Stimulated activated CD4-positive, alpha-beta T cell treated with anti-CD3 and anti-CD28 coated beads, Interleukin-1b, Interleukin-23, amount 100 ng/mL, for 48 hours (primary cell): ENCODE measurements around the gene IP6K3.
A peak's percentile ranks its signal among the peaks of the same experiment; 100 is the strongest.

Experiments used
- DNase-seq: peaks from one replicate; pipeline ENCODE4 v3.0.0-alpha.2; 2020

The IP6K3 gene

GRCh38 chr6:33720998-33721397 lies 25.7 kb downstream of the IP6K3 start:
- no peak for DNase-seq

- DNase-seq, result no peak
Measured at GRCh38 chr6:33719326-33719987, 27.2 kb downstream of the IP6K3 start.

GRCh38 chr6:33718713-33719112 lies 28.0 kb downstream of the IP6K3 start:
- DNase-seq, result no peak

- no peak for DNase-seq
Measured at GRCh38 chr6:33717934-33718455, 28.7 kb downstream of the IP6K3 start.

- no peak for DNase-seq
Measured at GRCh38 chr6:33716890-33717632, 29.6 kb downstream of the IP6K3 start.

- DNase-seq, result no peak
Measured at GRCh38 chr6:33716379-33716778, 30.3 kb downstream of the IP6K3 start.

- DNase-seq, result no peak
Measured at GRCh38 chr6:33714385-33715040, 32.2 kb downstream of the IP6K3 start.

- DNase-seq, result no peak
Measured at GRCh38 chr6:33713786-33714185, 32.9 kb downstream of the IP6K3 start.

- DNase-seq, result no peak
Measured at GRCh38 chr6:33712914-33713313, 33.8 kb downstream of the IP6K3 start.

- peak; percentile 98 for DNase-seq
Measured at GRCh38 chr6:33711140-33712129, 35.3 kb downstream of the IP6K3 start, which contains the start of gene UQCC2. Gene UQCC2, minus strand, starts transcription at chr6:33711700. Its CDS starts 14 bp downstream, at chr6:33711686.

- no peak for DNase-seq
Measured at GRCh38 chr6:33710296-33711121, 36.2 kb downstream of the IP6K3 start.

GRCh38 chr6:33709605-33710295 lies 37.0 kb downstream of the IP6K3 start:
- no peak for DNase-seq

- DNase-seq, result no peak
Measured at GRCh38 chr6:33708516-33709204, 38.0 kb downstream of the IP6K3 start.

GRCh38 chr6:33707771-33708170 lies 38.9 kb downstream of the IP6K3 start:
- DNase-seq, result no peak

GRCh38 chr6:33705955-33706725 lies 40.6 kb downstream of the IP6K3 start:
- DNase-seq, result no peak

- no peak for DNase-seq
Measured at GRCh38 chr6:33705268-33705885, 41.3 kb downstream of the IP6K3 start.

GRCh38 chr6:33704215-33705066 lies 42.3 kb downstream of the IP6K3 start:
- no peak for DNase-seq
